CMK (cell line): Measurements from ENCODE around the gene EPB41L5.
"Not testable (repeated sequence)": the region's sequence is repeated elsewhere in the genome, so short reads cannot be mapped to it uniquely, and the experiment has no call there.

ENCODE experiments used
- DNase-seq: peaks from one replicate; pipeline ENCODE4 v3.0.0-alpha.2; 2010; ENCODE audit warnings: low read depth

The EPB41L5 gene

GRCh38 chr2:120012771-120013596, at the start of gene EPB41L5:
Gene EPB41L5, plus strand, starts transcription at chr2:120013077. Its CDS starts 6,008 bp downstream, at chr2:120019085.
- peak; percentile 48 for DNase-seq

- DNase-seq, result no peak
Measured at GRCh38 chr2:119981896-119982295, 31.0 kb upstream of the EPB41L5 start.

GRCh38 chr2:119982506-119982905, 30.4 kb upstream of the EPB41L5 start:
- no peak for DNase-seq

GRCh38 chr2:119983108-119983507, 29.8 kb upstream of the EPB41L5 start:
- DNase-seq, result no peak

- no peak for DNase-seq
Measured at GRCh38 chr2:119996148-119996547, 16.7 kb upstream of the EPB41L5 start.

- not testable (repeated sequence) for DNase-seq
Measured at GRCh38 chr2:119996896-119997891, 15.7 kb upstream of the EPB41L5 start.

GRCh38 chr2:120001471-120001870, 11.4 kb upstream of the EPB41L5 start:
- DNase-seq, result no peak

- DNase-seq, result no peak
Measured at GRCh38 chr2:120004254-120004653, 8.6 kb upstream of the EPB41L5 start.

- no peak for DNase-seq
Measured at GRCh38 chr2:120005834-120006521, 6.9 kb upstream of the EPB41L5 start.

- no peak for DNase-seq
Measured at GRCh38 chr2:120007851-120008250, 5.0 kb upstream of the EPB41L5 start.

GRCh38 chr2:120012363-120012762, 514 bp upstream of the EPB41L5 start:
- no peak for DNase-seq

GRCh38 chr2:120013597-120014223, 833 bp downstream of the EPB41L5 start:
- DNase-seq, result no peak

GRCh38 chr2:120014226-120014980, 1.5 kb downstream of the EPB41L5 start:
- DNase-seq, result no peak

- no peak for DNase-seq
Measured at GRCh38 chr2:120016800-120017199, 3.9 kb downstream of the EPB41L5 start.

GRCh38 chr2:120017201-120017600, 4.3 kb downstream of the EPB41L5 start:
- no peak for DNase-seq

- no peak for DNase-seq
Measured at GRCh38 chr2:120018549-120018948, 5.7 kb downstream of the EPB41L5 start.

GRCh38 chr2:120020554-120020953, 7.7 kb downstream of the EPB41L5 start:
- DNase-seq, result no peak

- not testable (repeated sequence) for DNase-seq
Measured at GRCh38 chr2:120022505-120022904, 9.6 kb downstream of the EPB41L5 start.

- no peak for DNase-seq
Measured at GRCh38 chr2:120026890-120027289, 14.0 kb downstream of the EPB41L5 start.

- DNase-seq, result no peak
Measured at GRCh38 chr2:120028795-120029194, 15.9 kb downstream of the EPB41L5 start.
